Right lobe of liver (tissue), 6 donors: ENCODE data around the gene CELSR1. TPM values are rescaled to one million over a fixed set of nuclear protein-coding genes. Genes with fewer than 3 reads are reported as not detected.

Experiments
- ATAC-seq, 4 donors: fragments of 200-7000 bp; cut with Tn5 transposase; one replicate each; pipeline ENCODE4 v1.9.1; 2020; ENCODE audit warnings: mild to moderate bottlenecking in 4 of 4, moderate library complexity in 4 of 4
- DNase-seq, 3 donors: peaks; one replicate each; pipeline ENCODE4 v3.0.0-alpha.2; 2020
- H3K27ac ChIP-seq, 3 donors: fragments of 200-600 bp; one replicate each; pipeline ENCODE4 v1.8.0; 2022
- H3K27me3 ChIP-seq, 2 donors: fragments of 200-600 bp; one replicate each; pipeline ENCODE4 v1.8.0; 2022
- H3K36me3 ChIP-seq, 4 donors: fragments of 200-600 bp; sonication (generic) in 1 of 4; one replicate each; pipeline versions ENCODE4 v1.5.1 to v1.8.0; 2017 to 2022; ENCODE audit warnings: control low read depth in 1 of 4
- H3K4me1 ChIP-seq, 4 donors: fragments of 200-600 bp; sonication (generic) in 1 of 4; one replicate each; pipeline versions ENCODE4 v1.5.1 to v1.8.0; 2017 to 2022; ENCODE audit warnings: control low read depth in 1 of 4
- H3K4me3 ChIP-seq, 3 donors: fragments of 200-600 bp; one replicate each; pipeline ENCODE4 v1.8.0; 2022
- H3K9me3 ChIP-seq, 4 donors: fragments of 200-600 bp; sonication (generic) in 1 of 4; one replicate each; pipeline versions ENCODE4 v1.5.1 to v1.8.0; 2017 to 2022; ENCODE audit warnings: control low read depth in 1 of 4
- CTCF ChIP-seq, 4 donors: fragments of 200-600 bp in 3 of 4; fragments of 450-650 bp in 1 of 4; IDR thresholded peaks; one replicate each; pipeline versions ENCODE4 v1.5.1 to v1.8.0; 2016 to 2022; ENCODE audit warnings: antibody characterized with exemption in 4 of 4, mild to moderate bottlenecking in 2 of 4
- POLR2A ChIP-seq: fragments of 450-650 bp; IDR thresholded peaks from one replicate; pipeline ENCODE4 v1.6.1; 2017; ENCODE audit warnings: antibody characterized with exemption, mild to moderate bottlenecking
- WGBS: methylation state at CpG from one replicate; pipeline ENCODE4 v1.1.6; 2018; ENCODE audit warnings: low coverage, low lambda C conversion rate; ENCODE audit not compliant: insufficient coverage; ENCODE audit errors: missing lambda C conversion rate; 5-methylcytosine and 5-hydroxymethylcytosine counted together
- intact Hi-C, 2 donors: fragments of 100-400 bp; cut with DNase I; formaldehyde crosslinking; loops; one replicate each; pipeline versions ENCODE4 v1.11.2 to v1.14.1; 2022
- total RNA-seq, 6 experiments: library from RNA; depleted of rRNA in 2 of 6; stranded (reverse); fragments of >200 nt in 2 of 6; fragmentation: NEBNext Ultra II Directional in 3 of 6; extraction: Animal tissue kit (Norgen Biotek cat#: 25700) in 3 of 6; gene quantifications; one replicate each; pipeline versions ENCODE4 v1.1.0 to v1.2.4, GENCODE V29; 2016 to 2023
- donor health status: DM: no; HTN: yes; CAD: no.
- donor health status: DM: no; HTN: no; CAD: no.
- donor health status: DM: no; HTN: no; CAD: no.
- donor health status: DM: no; HTN: yes; CAD: no.
- donor health status: DM: no; HTN: yes; CAD: no.

Gene CELSR1
- total RNA-seq, 6 experiments from 2014 or later = 2.9 to 8.2 (median 5.0) TPM

GRCh38 chr22:46436595-46437175 is 100.7 kb downstream of the CELSR1 start:
- no peak for DNase-seq
- TF ChIP-seq POLR2A = no peak
- TF ChIP-seq CTCF (IDR thresholded peaks at IDR 0.05) = no peak
- Histone ChIP-seq H3K4me3 (no peak overlapping the region), H3K27me3 (no peaks in the 10 kb centered on the region), H3K4me1 (no peaks in the 10 kb centered on the region), H3K36me3 (no peaks in the 10 kb centered on the region), H3K27ac (no peak overlapping the region), H3K9me3 (no peaks in the 10 kb centered on the region)
- ATAC-seq = no peak
- 83% methylated on average over 5 of the region's 8 CpGs for WGBS
- intact Hi-C loops = no loop called here

GRCh38 chr22:46433318-46433717 is 104.1 kb downstream of the CELSR1 start:
- Histone ChIP-seq H3K9me3 (no peaks in the 10 kb centered on the region), H3K27ac (no peak overlapping the region), H3K4me3 (no peak overlapping the region), H3K4me1 (no peaks in the 10 kb centered on the region), H3K27me3 (no peaks in the 10 kb centered on the region), H3K36me3 (no peaks in the 10 kb centered on the region)
- no peak for ATAC-seq
- TF ChIP-seq CTCF (IDR thresholded peaks at IDR 0.05) (no peak), POLR2A (no peak)
- intact Hi-C loops = no loop called here
- 93% methylated on average over 6 of the region's 16 CpGs for WGBS
- DNase-seq = no peak

GRCh38 chr22:46432164-46433068 is 105.0 kb downstream of the CELSR1 start:
- Histone ChIP-seq H3K27ac (no peak overlapping the region), H3K4me1 (no peaks in the 10 kb centered on the region), H3K36me3 (no peaks in the 10 kb centered on the region), H3K27me3 (no peaks in the 10 kb centered on the region), H3K4me3 (peak overlapping the region; percentile 12 to 33 (median 28)), H3K9me3 (no peaks in the 10 kb centered on the region)
- no peak for DNase-seq
- WGBS = 49% methylated on average over 8 of the region's 25 CpGs
- TF ChIP-seq CTCF (IDR thresholded peaks at IDR 0.05) (no peak), POLR2A (no peak)
- ATAC-seq = peak in 3 of 4 donors; percentile 19 to 52 (median 23)
- intact Hi-C loops = no loop called here

- Histone ChIP-seq H3K4me3 (no peak overlapping the region), H3K27me3 (no peaks in the 10 kb centered on the region), H3K9me3 (no peaks in the 10 kb centered on the region), H3K4me1 (no peaks in the 10 kb centered on the region), H3K27ac (no peak overlapping the region), H3K36me3 (no peaks in the 10 kb centered on the region)
- no peak for DNase-seq
- intact Hi-C loops = no loop called here
- TF ChIP-seq CTCF (IDR thresholded peaks at IDR 0.05) (no peak), POLR2A (no peak)
- 49% methylated on average over 9 of the region's 34 CpGs for WGBS
- ATAC-seq = peak in 1 of 4 donors; percentile 58
Measured at GRCh38 chr22:46430961-46431838, 106.2 kb downstream of the CELSR1 start.
